ENCODE data around the gene ATP6V1C2.
A peak's percentile ranks its signal among the peaks of the same experiment; 100 is the strongest.

The ATP6V1C2 gene

DNA sequence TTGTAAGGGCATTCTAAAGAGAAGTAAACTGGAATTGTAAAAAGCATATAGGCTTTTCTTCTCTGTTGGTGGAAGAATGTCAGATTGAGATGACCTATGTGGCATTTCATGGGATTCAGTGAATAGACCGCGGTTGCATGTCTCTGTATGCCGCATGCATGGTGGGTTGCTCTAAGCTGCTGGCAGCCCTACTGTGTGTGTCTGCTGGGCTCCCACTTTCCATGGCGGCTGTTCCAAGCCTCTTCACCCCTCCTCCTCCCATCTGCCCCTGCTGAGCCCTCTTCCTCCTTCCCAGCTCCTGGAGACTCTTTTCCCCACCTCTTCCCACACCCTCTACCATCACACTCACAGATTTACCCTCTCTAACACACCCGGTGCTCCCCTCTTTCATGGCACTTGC, 12.6 kb downstream of the ATP6V1C2 start:
- no peaks in the 10 kb centered on the region for H3K36me3 ChIP-seq (ENCODE audit: control insufficient read depth in 2 of 2, insufficient read depth in 1 of 2, low read length in 2 of 2)
- H3K9me3 ChIP-seq (ENCODE audit: control insufficient read depth, insufficient read depth, low read depth, low read length) = no peaks in the 10 kb centered on the region
- H3K4me1 ChIP-seq (ENCODE audit: control insufficient read depth, insufficient read depth, low read length) = peaks cover 10% of the 10 kb centered on the region
- no peak for TF ChIP-seq ZNF785 (tag by site-specific recombination; IDR thresholded peaks at IDR 0.05)
- TF ChIP-seq ZNF341 (tag by site-specific recombination; IDR thresholded peaks at IDR 0.05; ENCODE audit: low read depth) = peak; percentile 59
- POLR2A ChIA-PET = no interaction called here
- no peak overlapping the region for H3K27ac ChIP-seq (ENCODE audit: extremely low read depth, low read depth, low read length)
- CTCF ChIA-PET = no interaction called here
- H3K4me3 ChIP-seq (ENCODE audit: low read depth, low read length) = no peak overlapping the region

DNA sequence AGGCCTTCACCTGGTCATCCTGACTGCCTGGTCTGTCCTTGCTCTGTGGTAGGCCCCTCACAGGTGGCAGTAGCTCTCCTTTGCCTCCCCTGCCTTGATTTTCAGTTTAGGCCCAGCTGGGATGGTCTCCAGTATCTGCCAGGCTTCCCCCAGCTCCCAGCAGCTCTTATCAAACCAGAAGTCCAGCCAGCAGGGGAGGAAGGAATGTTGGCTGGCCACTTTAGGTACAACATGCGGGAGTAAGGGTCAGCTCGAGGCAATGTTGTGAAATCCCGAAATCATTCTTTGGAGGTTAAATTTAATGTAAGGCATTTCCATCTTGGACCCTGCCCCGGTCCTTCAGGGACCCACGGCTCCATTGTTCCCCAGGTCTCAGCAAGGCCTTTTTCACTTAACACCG, 16.8 kb downstream of the ATP6V1C2 start:
- H3K4me3 ChIP-seq (ENCODE audit: low read depth, low read length) = no peak overlapping the region

More for the DNA sequence above, 16.8 kb downstream of the ATP6V1C2 start:
- H3K4me1 ChIP-seq (ENCODE audit: control insufficient read depth, insufficient read depth, low read length) = peaks cover 5% of the 10 kb centered on the region
- H3K36me3 ChIP-seq (ENCODE audit: control insufficient read depth in 2 of 2, insufficient read depth in 1 of 2, low read length in 2 of 2) = no peaks in the 10 kb centered on the region
- POLR2A ChIA-PET = no interaction called here
- TF ChIP-seq MZF1 (tag by site-specific recombination; IDR thresholded peaks at IDR 0.05; ENCODE audit: borderline replicate concordance) (no peak), YY2 (tag by site-specific recombination; IDR thresholded peaks at IDR 0.05) (no peak), ZNF555 (tag by site-specific recombination; conservative IDR thresholded peaks at IDR 0.05) (no peak), ZNF571 (tag by site-specific recombination; IDR thresholded peaks at IDR 0.05) (no peak), ZNF624 (tag by site-specific recombination; IDR thresholded peaks at IDR 0.05) (no peak), ZBTB44 (tag by site-specific recombination; IDR thresholded peaks at IDR 0.05) (no peak), TCF7L2 (IDR thresholded peaks at IDR 0.05; ENCODE audit: borderline replicate concordance, low read depth, low read length) (no peak), RBAK (tag by site-specific recombination; IDR thresholded peaks at IDR 0.05) (no peak), ZNF350 (tag by site-specific recombination; IDR thresholded peaks at IDR 0.05) (no peak), ZSCAN18 (tag by site-specific recombination; IDR thresholded peaks at IDR 0.05) (no peak), ZNF121 (tag by site-specific recombination; IDR thresholded peaks at IDR 0.05) (no peak), ZNF777 (tag by site-specific recombination; IDR thresholded peaks at IDR 0.05; ENCODE audit: borderline replicate concordance) (no peak), ZBTB7A (tag by site-specific recombination; IDR thresholded peaks at IDR 0.05; ENCODE audit: low read depth) (no peak)
- TF ChIP-seq, protein P1, sequence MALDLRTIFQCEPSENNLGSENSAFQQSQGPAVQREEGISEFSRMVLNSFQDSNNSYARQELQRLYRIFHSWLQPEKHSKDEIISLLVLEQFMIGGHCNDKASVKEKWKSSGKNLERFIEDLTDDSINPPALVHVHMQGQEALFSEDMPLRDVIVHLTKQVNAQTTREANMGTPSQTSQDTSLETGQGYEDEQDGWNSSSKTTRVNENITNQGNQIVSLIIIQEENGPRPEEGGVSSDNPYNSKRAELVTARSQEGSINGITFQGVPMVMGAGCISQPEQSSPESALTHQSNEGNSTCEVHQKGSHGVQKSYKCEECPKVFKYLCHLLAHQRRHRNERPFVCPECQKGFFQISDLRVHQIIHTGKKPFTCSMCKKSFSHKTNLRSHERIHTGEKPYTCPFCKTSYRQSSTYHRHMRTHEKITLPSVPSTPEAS (tag by site-specific recombination; IDR thresholded peaks at IDR 0.05) = no peak
- TF ChIP-seq, protein P2, sequence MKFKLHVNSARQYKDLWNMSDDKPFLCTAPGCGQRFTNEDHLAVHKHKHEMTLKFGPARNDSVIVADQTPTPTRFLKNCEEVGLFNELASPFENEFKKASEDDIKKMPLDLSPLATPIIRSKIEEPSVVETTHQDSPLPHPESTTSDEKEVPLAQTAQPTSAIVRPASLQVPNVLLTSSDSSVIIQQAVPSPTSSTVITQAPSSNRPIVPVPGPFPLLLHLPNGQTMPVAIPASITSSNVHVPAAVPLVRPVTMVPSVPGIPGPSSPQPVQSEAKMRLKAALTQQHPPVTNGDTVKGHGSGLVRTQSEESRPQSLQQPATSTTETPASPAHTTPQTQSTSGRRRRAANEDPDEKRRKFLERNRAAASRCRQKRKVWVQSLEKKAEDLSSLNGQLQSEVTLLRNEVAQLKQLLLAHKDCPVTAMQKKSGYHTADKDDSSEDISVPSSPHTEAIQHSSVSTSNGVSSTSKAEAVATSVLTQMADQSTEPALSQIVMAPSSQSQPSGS (tag by site-specific recombination; IDR thresholded peaks at IDR 0.05; ENCODE audit: low read depth) = no peak
- TF ChIP-seq, protein P3, sequence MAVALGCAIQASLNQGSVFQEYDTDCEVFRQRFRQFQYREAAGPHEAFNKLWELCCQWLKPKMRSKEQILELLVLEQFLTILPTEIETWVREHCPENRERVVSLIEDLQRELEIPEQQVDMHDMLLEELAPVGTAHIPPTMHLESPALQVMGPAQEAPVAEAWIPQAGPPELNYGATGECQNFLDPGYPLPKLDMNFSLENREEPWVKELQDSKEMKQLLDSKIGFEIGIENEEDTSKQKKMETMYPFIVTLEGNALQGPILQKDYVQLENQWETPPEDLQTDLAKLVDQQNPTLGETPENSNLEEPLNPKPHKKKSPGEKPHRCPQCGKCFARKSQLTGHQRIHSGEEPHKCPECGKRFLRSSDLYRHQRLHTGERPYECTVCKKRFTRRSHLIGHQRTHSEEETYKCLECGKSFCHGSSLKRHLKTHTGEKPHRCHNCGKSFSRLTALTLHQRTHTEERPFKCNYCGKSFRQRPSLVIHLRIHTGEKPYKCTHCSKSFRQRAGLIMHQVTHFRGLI (tag by site-specific recombination; IDR thresholded peaks at IDR 0.05) = no peak
- no peaks in the 10 kb centered on the region for H3K9me3 ChIP-seq (ENCODE audit: control insufficient read depth, insufficient read depth, low read depth, low read length)
- H3K27ac ChIP-seq (ENCODE audit: extremely low read depth, low read depth, low read length) = no peak overlapping the region
- CTCF ChIA-PET = interaction anchor here (0.6 kb wide), 1 partner anchor 27 kb away, joined by 5 read pairs; no protein-coding TSS in a partner anchor

Data from HEK293 (cell line).